Gastrocnemius medialis (tissue), 4 donors: ENCODE results near the gene PLIN5.

Experiments used
- CTCF ChIP-seq, 5 experiments: fragments of 450-650 bp in 3 of 5; fragments of 200-600 bp in 2 of 5; sonication (generic) in 2 of 5; IDR thresholded peaks in 4 of 5; conservative IDR thresholded peaks in 1 of 5; 1 replicate in 4 of 5; 2 replicates in 1 of 5; pipeline ENCODE4 v1.5.1; 2016 to 2019; ENCODE audit warnings: antibody characterized with exemption in 5 of 5, mild to moderate bottlenecking in 3 of 5, moderate library complexity in 3 of 5
- POLR2A ChIP-seq, 2 donors: fragments of 450-650 bp; IDR thresholded peaks; one replicate each; pipeline ENCODE4 v1.6.1; 2017; ENCODE audit warnings: antibody characterized with exemption in 2 of 2, mild to moderate bottlenecking in 2 of 2, moderate library complexity in 2 of 2

- TF ChIP-seq CTCF (IDR thresholded peaks at IDR 0.05 in 4 of 5, conservative IDR thresholded peaks at IDR 0.05 in 1 of 5) = no peak
- TF ChIP-seq POLR2A (IDR thresholded peaks at IDR 0.05) = no peak
These were observed 40.3 kb downstream of the PLIN5 start for GRCh38 chr19:4494691-4495064.
